Uterus (tissue), 4 donors: ENCODE results near the gene BRDT. TPM values are rescaled to one million over a fixed set of nuclear protein-coding genes. Genes with fewer than 3 reads are reported as not detected.
"Not testable (repeated sequence)": the region's sequence is repeated elsewhere in the genome, so short reads cannot be mapped to it uniquely, and the experiment has no call there.

Source experiments
- DNase-seq, 2 donors: peaks; one replicate each; pipeline ENCODE4 v3.0.0-alpha.2; 2019 to 2020
- H3K27ac ChIP-seq, 2 donors: fragments of 200-600 bp; sonication (generic); 1 replicate in 1 of 2; 2 replicates in 1 of 2; pipeline ENCODE4 v1.5.1; 2016 to 2018
- H3K27me3 ChIP-seq, 2 donors: fragments of 200-600 bp; sonication (generic); one replicate each; pipeline ENCODE4 v1.5.1; 2018 to 2019; ENCODE audit warnings: control low read depth in 1 of 2
- H3K36me3 ChIP-seq, 2 donors: fragments of 200-600 bp; sonication (generic); one replicate each; pipeline ENCODE4 v1.5.1; 2019; ENCODE audit warnings: control low read depth in 1 of 2
- H3K4me1 ChIP-seq, 2 donors: fragments of 200-600 bp; sonication (generic); one replicate each; pipeline ENCODE4 v1.5.1; 2018 to 2019; ENCODE audit warnings: control low read depth in 1 of 2
- H3K4me3 ChIP-seq, 2 donors: fragments of 200-600 bp; sonication (generic); 1 replicate in 1 of 2; 2 replicates in 1 of 2; pipeline ENCODE4 v1.5.1; 2018 to 2019; ENCODE audit warnings: mild to moderate bottlenecking in 1 of 2
- H3K9me3 ChIP-seq, 2 donors: fragments of 200-600 bp; sonication (generic); one replicate each; pipeline ENCODE4 v1.5.1; 2019; ENCODE audit warnings: control low read depth in 1 of 2
- CTCF ChIP-seq, 4 experiments: fragments of 200-600 bp in 2 of 4; fragments of 450-650 bp in 2 of 4; sonication (generic) in 2 of 4; IDR thresholded peaks; one replicate each; pipeline ENCODE4 v1.5.1; 2016 to 2019; ENCODE audit warnings: antibody characterized with exemption in 4 of 4, mild to moderate bottlenecking in 2 of 4, moderate library complexity in 1 of 4
- POLR2A ChIP-seq, 2 donors: fragments of 450-650 bp; IDR thresholded peaks; one replicate each; pipeline ENCODE4 v1.6.1; 2016; ENCODE audit warnings: antibody characterized with exemption in 2 of 2, mild to moderate bottlenecking in 1 of 2, moderate library complexity in 1 of 2
- intact Hi-C: fragments of 100-400 bp; cut with DNase I; formaldehyde crosslinking; loops from one replicate; pipeline ENCODE4 v1.15.1; 2023; ENCODE audit warnings: low total_unique reads
- total RNA-seq, 4 donors: library from RNA; depleted of rRNA in 3 of 4; stranded (reverse); fragments of >200 nt in 3 of 4; gene quantifications; one replicate each; pipeline versions ENCODE4 v1.1.0 to v1.2.4, GENCODE V29; 2014 to 2023
- donor health status: DM: yes; HTN: yes; CAD: no.

BRDT gene
- total RNA-seq, 4 donors from 2014 or later: 0.14 TPM; not detected in 3

GRCh38 chr1:91997607-91998195, 48.5 kb downstream of the BRDT start:
- Histone ChIP-seq H3K4me3 (no peak overlapping the region), H3K36me3 (no peaks in the 10 kb centered on the region), H3K27me3 (no peaks in the 10 kb centered on the region), H3K9me3 (no peaks in the 10 kb centered on the region), H3K27ac (no peak overlapping the region), H3K4me1 (no peaks in the 10 kb centered on the region)
- TF ChIP-seq CTCF (IDR thresholded peaks at IDR 0.05): peak in 1 of 4 experiments; percentile 21
- TF ChIP-seq POLR2A (IDR thresholded peaks at IDR 0.05): no peak
- intact Hi-C loops: no loop called here
- no peak for DNase-seq

- intact Hi-C loops: no loop called here
- H3K9me3 ChIP-seq: no peaks in the 10 kb centered on the region
Observed at GRCh38 chr1:92004129-92004528, 54.9 kb downstream of the BRDT start.

GRCh38 chr1:92013923-92014322, 64.7 kb downstream of the BRDT start:
- no peak for TF ChIP-seq POLR2A (IDR thresholded peaks at IDR 0.05)
- TF ChIP-seq CTCF (IDR thresholded peaks at IDR 0.05): no peak
- no peaks in the 10 kb centered on the region for H3K27me3 ChIP-seq
- no peak overlapping the region for H3K4me3 ChIP-seq
- DNase-seq: no peak
- no peaks in the 10 kb centered on the region for H3K36me3 ChIP-seq
- intact Hi-C loops: no loop called here
- H3K4me1 ChIP-seq: no peaks in the 10 kb centered on the region
- no peaks in the 10 kb centered on the region for H3K9me3 ChIP-seq
- no peak overlapping the region for H3K27ac ChIP-seq

More at GRCh38 chr1:92004129-92004528, 54.9 kb downstream of the BRDT start:
- Histone ChIP-seq H3K27ac (no peak overlapping the region), H3K27me3 (no peaks in the 10 kb centered on the region), H3K36me3 (no peaks in the 10 kb centered on the region), H3K4me3 (no peak overlapping the region), H3K4me1 (no peaks in the 10 kb centered on the region)
- no peak for DNase-seq
- no peak for TF ChIP-seq CTCF (IDR thresholded peaks at IDR 0.05)

- TF ChIP-seq POLR2A (IDR thresholded peaks at IDR 0.05) (no peak), CTCF (IDR thresholded peaks at IDR 0.05) (no peak)
- Histone ChIP-seq H3K4me3 (no peak overlapping the region), H3K36me3 (no peaks in the 10 kb centered on the region), H3K27me3 (no peaks in the 10 kb centered on the region), H3K9me3 (no peaks in the 10 kb centered on the region), H3K4me1 (no peaks in the 10 kb centered on the region), H3K27ac (no peak overlapping the region)
- no peak for DNase-seq
- intact Hi-C loops: no loop called here
Observed at GRCh38 chr1:92016720-92017316, 67.6 kb downstream of the BRDT start.

GRCh38 chr1:92017656-92018055, 68.5 kb downstream of the BRDT start:
- Histone ChIP-seq H3K36me3 (no peaks in the 10 kb centered on the region), H3K27ac (no peak overlapping the region), H3K4me3 (no peak overlapping the region), H3K4me1 (no peaks in the 10 kb centered on the region), H3K9me3 (no peaks in the 10 kb centered on the region), H3K27me3 (no peaks in the 10 kb centered on the region)
- intact Hi-C loops: no loop called here
- TF ChIP-seq POLR2A (IDR thresholded peaks at IDR 0.05): no peak
- DNase-seq: no peak

- DNase-seq, H3K27ac ChIP-seq, H3K36me3 ChIP-seq, H3K27me3 ChIP-seq, H3K4me1 ChIP-seq, H3K4me3 ChIP-seq, intact Hi-C loops, H3K9me3 ChIP-seq: not testable (repeated sequence)
Observed at GRCh38 chr1:92026042-92026441, 76.8 kb downstream of the BRDT start.
